HepG2 (cell line): ENCODE measurements around the gene KCNH1. TPM values are rescaled to one million over a fixed set of nuclear protein-coding genes. Genes with fewer than 3 reads are reported as not detected.
A peak's percentile ranks its signal among the peaks of the same experiment; 100 is the strongest.

Experiments used
- HOXA7 ChIP-seq: sonication (generic); formaldehyde crosslinking; IDR thresholded peaks from 2 replicates; pipeline ENCODE4 v1.8.1; 2022; ENCODE audit warnings: mild to moderate bottlenecking, missing genetic modification reagents, moderate library complexity
- RBAK ChIP-seq: sonication (generic); formaldehyde crosslinking; IDR thresholded peaks from 2 replicates; pipeline ENCODE4 v1.5.1; 2020; ENCODE audit warnings: mild to moderate bottlenecking, missing genetic modification reagents
- RFX3 ChIP-seq: IDR thresholded peaks from 2 replicates; pipeline ENCODE4 v1.6.1; 2016; ENCODE audit warnings: missing biosample characterization, missing genetic modification reagents
- SNAI1 ChIP-seq: sonication (generic); formaldehyde crosslinking; IDR thresholded peaks from 2 replicates; pipeline ENCODE4 v1.5.0; 2020; ENCODE audit warnings: mild to moderate bottlenecking, missing genetic modification reagents, borderline replicate concordance
- ZBTB49 ChIP-seq: sonication (generic); formaldehyde crosslinking; IDR thresholded peaks from 2 replicates; pipeline ENCODE4 v1.4.0; 2020; ENCODE audit warnings: missing genetic modification reagents, borderline replicate concordance
- ZNF335 ChIP-seq: sonication (generic); formaldehyde crosslinking; IDR thresholded peaks from 2 replicates; pipeline ENCODE4 v1.4.0; 2020; ENCODE audit warnings: missing genetic modification reagents
- ZNF597 ChIP-seq: sonication (generic); formaldehyde crosslinking; IDR thresholded peaks from 2 replicates; pipeline ENCODE4 v1.5.0; 2020; ENCODE audit warnings: missing genetic modification reagents
- ZNF639 ChIP-seq: conservative IDR thresholded peaks from 2 replicates; pipeline ENCODE4 v1.6.1; 2018; ENCODE audit warnings: missing genetic modification reagents
- ZNF749 ChIP-seq: sonication (generic); formaldehyde crosslinking; IDR thresholded peaks from 2 replicates; pipeline ENCODE4 v1.8.0; 2022; ENCODE audit warnings: mild to moderate bottlenecking, missing genetic modification reagents, moderate library complexity, borderline replicate concordance
- ZNF816 ChIP-seq: sonication (generic); formaldehyde crosslinking; IDR thresholded peaks from 2 replicates; pipeline ENCODE4 v1.8.0; 2022; ENCODE audit warnings: missing genetic modification reagents, mild to moderate bottlenecking, borderline replicate concordance
- polyA plus RNA-seq, 8 experiments: library from polyadenylated mRNA; depleted of rRNA in 3 of 8; stranded (reverse) in 7 of 8; unstranded in 1 of 8; fragments of >200 nt; fragmentation: Illumina TruSeq in 4 of 8; extraction: Trizol in 4 of 8; gene quantifications; 2 replicates each; pipeline versions ENCODE4 v1.2.1 to v1.2.3, GENCODE V29; 2011 to 2016; ENCODE audit warnings: low read depth in 4 of 8, missing spikeins in 1 of 8, mixed read lengths in 1 of 8; ENCODE audit not compliant: insufficient read depth in 1 of 8
- total RNA-seq, 5 experiments: library from RNA; depleted of rRNA; stranded (reverse); fragments of >200 nt; fragmentation: Illumina TruSeq; extraction: Trizol; gene quantifications; 2 replicates each; pipeline ENCODE4 v1.2.3, GENCODE V29; 2016; ENCODE audit warnings: low read depth in 1 of 5
- TF ChIP-seq, protein P1 (sequence below): sonication (generic); formaldehyde crosslinking; IDR thresholded peaks from 2 replicates; pipeline ENCODE4 v1.8.0; 2022; ENCODE audit warnings: missing genetic modification reagents, low read depth, mild to moderate bottlenecking, borderline replicate concordance
- TF ChIP-seq, protein P2 (sequence below): sonication (generic); formaldehyde crosslinking; IDR thresholded peaks from 2 replicates; pipeline ENCODE4 v1.4.0; 2020; ENCODE audit warnings: missing genetic modification reagents, borderline replicate concordance
- TF ChIP-seq, protein P3 (sequence below): sonication (generic); formaldehyde crosslinking; IDR thresholded peaks from 2 replicates; pipeline ENCODE4 v1.5.0; 2020; ENCODE audit warnings: mild to moderate bottlenecking, missing genetic modification reagents

KCNH1 gene
- total and polyA plus RNA-seq, 2 of the 13 experiments (the other 11 are each of a cell fraction or from before 2014, with no cell fraction given) = not detected

DNA sequence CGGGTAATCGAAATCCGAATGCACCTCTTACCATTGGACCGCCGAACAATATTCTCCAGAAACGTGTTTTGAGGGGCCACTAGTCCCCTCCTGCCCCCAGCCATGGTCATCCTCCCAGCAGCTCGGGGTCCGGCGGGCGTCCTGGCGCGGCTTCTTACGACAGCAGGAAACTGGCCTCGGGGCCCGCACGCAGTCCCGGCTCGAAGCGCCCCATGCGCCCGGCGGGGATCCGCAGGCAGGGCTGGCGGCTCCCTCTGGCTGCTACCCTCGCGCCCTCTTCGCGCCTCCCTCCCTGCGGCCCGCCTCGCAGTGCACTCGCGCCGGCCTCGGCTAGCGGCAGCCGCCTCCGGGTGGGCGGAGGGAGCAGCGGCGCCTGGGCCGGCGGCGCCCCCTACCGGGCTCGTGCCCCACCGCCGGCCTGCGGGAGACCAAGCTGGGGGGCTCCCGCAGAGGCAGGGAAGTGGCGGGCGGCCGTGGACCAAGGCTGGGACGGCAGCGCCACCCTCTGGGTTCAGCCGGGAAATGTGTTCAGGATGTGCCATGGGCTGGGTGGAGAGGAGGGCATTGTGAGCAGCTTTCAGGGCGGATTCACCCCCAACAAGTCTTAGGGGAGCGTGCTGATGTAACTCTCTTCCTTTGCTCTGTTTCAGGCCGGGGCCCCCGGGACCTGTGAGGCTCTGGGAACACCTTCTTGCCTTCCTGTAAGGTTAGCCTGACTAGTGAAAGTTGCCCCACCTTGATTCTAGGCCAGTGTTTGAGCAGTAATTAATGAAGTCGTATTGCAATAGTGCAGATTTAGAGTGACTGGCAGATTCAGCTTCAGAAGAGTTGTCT is at the start of gene KCNH1 (continued):
- TF ChIP-seq, protein P1, sequence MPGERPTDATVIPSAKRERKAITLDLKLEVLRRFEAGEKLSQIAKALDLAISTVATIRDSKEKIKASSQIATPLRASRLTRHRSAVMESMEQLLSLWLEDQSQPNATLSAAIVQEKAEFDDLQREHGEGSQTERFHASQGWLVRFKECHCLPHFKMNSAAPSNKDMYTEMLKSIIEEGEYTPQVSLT (CRISPR knock-in tag) = no peak
- TF ChIP-seq ZBTB49 (CRISPR knock-in tag) (no peak), RBAK (CRISPR knock-in tag) (no peak), ZNF816 (peak; percentile 34; the same call in 1 of the 2 replicates), ZNF749 (CRISPR knock-in tag) (no peak; the same call in 1 of the 2 replicates), ZNF597 (no peak), RFX3 (CRISPR knock-in tag) (no peak), HOXA7 (no peak), ZNF639 (CRISPR knock-in tag) (no peak), SNAI1 (CRISPR knock-in tag) (no peak), ZNF335 (no peak)
- TF ChIP-seq, protein P2, sequence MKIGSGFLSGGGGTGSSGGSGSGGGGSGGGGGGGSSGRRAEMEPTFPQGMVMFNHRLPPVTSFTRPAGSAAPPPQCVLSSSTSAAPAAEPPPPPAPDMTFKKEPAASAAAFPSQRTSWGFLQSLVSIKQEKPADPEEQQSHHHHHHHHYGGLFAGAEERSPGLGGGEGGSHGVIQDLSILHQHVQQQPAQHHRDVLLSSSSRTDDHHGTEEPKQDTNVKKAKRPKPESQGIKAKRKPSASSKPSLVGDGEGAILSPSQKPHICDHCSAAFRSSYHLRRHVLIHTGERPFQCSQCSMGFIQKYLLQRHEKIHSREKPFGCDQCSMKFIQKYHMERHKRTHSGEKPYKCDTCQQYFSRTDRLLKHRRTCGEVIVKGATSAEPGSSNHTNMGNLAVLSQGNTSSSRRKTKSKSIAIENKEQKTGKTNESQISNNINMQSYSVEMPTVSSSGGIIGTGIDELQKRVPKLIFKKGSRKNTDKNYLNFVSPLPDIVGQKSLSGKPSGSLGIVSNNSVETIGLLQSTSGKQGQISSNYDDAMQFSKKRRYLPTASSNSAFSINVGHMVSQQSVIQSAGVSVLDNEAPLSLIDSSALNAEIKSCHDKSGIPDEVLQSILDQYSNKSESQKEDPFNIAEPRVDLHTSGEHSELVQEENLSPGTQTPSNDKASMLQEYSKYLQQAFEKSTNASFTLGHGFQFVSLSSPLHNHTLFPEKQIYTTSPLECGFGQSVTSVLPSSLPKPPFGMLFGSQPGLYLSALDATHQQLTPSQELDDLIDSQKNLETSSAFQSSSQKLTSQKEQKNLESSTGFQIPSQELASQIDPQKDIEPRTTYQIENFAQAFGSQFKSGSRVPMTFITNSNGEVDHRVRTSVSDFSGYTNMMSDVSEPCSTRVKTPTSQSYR = no peak
- TF ChIP-seq, protein P3, sequence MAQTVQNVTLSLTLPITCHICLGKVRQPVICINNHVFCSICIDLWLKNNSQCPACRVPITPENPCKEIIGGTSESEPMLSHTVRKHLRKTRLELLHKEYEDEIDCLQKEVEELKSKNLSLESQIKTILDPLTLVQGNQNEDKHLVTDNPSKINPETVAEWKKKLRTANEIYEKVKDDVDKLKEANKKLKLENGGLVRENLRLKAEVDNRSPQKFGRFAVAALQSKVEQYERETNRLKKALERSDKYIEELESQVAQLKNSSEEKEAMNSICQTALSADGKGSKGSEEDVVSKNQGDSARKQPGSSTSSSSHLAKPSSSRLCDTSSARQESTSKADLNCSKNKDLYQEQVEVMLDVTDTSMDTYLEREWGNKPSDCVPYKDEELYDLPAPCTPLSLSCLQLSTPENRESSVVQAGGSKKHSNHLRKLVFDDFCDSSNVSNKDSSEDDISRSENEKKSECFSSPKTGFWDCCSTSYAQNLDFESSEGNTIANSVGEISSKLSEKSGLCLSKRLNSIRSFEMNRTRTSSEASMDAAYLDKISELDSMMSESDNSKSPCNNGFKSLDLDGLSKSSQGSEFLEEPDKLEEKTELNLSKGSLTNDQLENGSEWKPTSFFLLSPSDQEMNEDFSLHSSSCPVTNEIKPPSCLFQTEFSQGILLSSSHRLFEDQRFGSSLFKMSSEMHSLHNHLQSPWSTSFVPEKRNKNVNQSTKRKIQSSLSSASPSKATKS (CRISPR knock-in tag) = no peak
